ENCODE results near the gene ASXL2. TPM values are rescaled to one million over a fixed set of nuclear protein-coding genes. Genes with fewer than 3 reads are reported as not detected.
A peak's percentile ranks its signal among the peaks of the same experiment; 100 is the strongest.

Gene ASXL2
- total and polyA plus RNA-seq, 2 of the 13 experiments (the other 11 are each of a cell fraction or from before 2014, with no cell fraction given): 12.1 to 19.2 TPM

DNA sequence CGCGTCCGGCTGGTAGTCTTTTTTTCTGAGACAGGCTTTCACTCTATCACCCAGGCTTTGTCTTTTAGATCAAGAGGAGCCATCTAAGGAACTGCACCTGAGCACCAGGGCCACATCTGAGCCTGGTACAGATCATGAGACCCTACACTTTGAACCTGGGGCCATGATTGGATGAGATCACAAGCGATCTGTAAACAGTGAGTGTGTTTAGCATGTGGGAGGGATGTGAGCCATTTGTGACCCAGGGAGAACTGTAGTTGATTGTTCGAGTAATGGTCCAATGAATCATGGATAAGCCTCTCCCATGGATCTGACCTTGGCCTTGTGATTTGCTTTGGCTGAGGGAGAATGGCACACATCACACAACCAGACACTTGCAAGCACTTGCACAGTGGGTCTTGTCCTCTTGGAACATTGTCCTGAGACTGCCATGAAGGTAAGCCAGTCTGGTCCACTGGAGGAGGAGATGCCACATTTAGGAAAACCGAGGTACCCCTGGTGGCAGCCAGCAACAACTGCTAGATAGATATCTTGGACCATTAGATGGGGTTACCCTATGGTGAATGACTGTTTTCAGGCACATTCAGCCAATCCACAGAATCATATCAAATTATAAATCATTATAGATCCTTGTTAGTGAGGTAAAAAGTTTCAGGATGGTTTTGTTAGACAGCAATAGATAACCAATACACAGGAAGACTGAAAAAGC lies 185.4 kb downstream of the ASXL2 start (continued):
- TF ChIP-seq SAFB2 (CRISPR knock-in tag; IDR thresholded peaks at IDR 0.05; ENCODE audit: borderline replicate concordance, low read depth) (0 out of 2 replicates have a peak, but pooled peaks have one; percentile 34), GFI1 (CRISPR knock-in tag; IDR thresholded peaks at IDR 0.05; ENCODE audit: borderline replicate concordance) (0 out of 2 replicates have a peak, but pooled peaks have one; percentile 37), RAD21 (CRISPR knock-in tag; IDR thresholded peaks at IDR 0.05) (no peak), SNRNP70 (IDR thresholded peaks at IDR 0.05; ENCODE audit: low read depth, low read length) (no peak), STAG1 (CRISPR knock-in tag; IDR thresholded peaks at IDR 0.05) (no peak), MBD4 (IDR thresholded peaks at IDR 0.05; ENCODE audit: borderline replicate concordance, low read length) (no peak), POLR2G (IDR thresholded peaks at IDR 0.05; ENCODE audit: low read depth, low read length) (no peak), ZNF331 (CRISPR knock-in tag; IDR thresholded peaks at IDR 0.05) (no peak), ZNF766 (CRISPR knock-in tag; IDR thresholded peaks at IDR 0.05; ENCODE audit: borderline replicate concordance) (no peak), SP5 (CRISPR knock-in tag; IDR thresholded peaks at IDR 0.05; ENCODE audit: borderline replicate concordance, low read depth) (peak; percentile 65), ZBTB3 (CRISPR knock-in tag; IDR thresholded peaks at IDR 0.05; ENCODE audit: borderline replicate concordance, low read depth) (no peak), ZNF260 (CRISPR knock-in tag; IDR thresholded peaks at IDR 0.05; ENCODE audit: borderline replicate concordance, low read depth) (no peak), GATAD2A (CRISPR knock-in tag; IDR thresholded peaks at IDR 0.05) (0 out of 2 replicates have a peak, but pooled peaks have one; percentile 30), ZNF138 (CRISPR knock-in tag; IDR thresholded peaks at IDR 0.05; ENCODE audit: low read depth) (no peak), ELF3 (CRISPR knock-in tag; IDR thresholded peaks at IDR 0.05) (peak; percentile 55)
- TF ChIP-seq, protein P1, sequence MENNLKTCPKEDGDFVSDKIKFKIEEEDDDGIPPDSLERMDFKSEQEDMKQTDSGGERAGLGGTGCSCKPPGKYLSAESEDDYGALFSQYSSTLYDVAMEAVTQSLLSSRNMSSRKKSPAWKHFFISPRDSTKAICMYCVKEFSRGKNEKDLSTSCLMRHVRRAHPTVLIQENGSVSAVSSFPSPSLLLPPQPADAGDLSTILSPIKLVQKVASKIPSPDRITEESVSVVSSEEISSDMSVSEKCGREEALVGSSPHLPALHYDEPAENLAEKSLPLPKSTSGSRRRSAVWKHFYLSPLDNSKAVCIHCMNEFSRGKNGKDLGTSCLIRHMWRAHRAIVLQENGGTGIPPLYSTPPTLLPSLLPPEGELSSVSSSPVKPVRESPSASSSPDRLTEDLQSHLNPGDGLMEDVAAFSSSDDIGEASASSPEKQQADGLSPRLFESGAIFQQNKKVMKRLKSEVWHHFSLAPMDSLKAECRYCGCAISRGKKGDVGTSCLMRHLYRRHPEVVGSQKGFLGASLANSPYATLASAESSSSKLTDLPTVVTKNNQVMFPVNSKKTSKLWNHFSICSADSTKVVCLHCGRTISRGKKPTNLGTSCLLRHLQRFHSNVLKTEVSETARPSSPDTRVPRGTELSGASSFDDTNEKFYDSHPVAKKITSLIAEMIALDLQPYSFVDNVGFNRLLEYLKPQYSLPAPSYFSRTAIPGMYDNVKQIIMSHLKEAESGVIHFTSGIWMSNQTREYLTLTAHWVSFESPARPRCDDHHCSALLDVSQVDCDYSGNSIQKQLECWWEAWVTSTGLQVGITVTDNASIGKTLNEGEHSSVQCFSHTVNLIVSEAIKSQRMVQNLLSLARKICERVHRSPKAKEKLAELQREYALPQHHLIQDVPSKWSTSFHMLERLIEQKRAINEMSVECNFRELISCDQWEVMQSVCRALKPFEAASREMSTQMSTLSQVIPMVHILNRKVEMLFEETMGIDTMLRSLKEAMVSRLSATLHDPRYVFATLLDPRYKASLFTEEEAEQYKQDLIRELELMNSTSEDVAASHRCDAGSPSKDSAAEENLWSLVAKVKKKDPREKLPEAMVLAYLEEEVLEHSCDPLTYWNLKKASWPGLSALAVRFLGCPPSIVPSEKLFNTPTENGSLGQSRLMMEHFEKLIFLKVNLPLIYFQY (CRISPR knock-in tag; IDR thresholded peaks at IDR 0.05; ENCODE audit: borderline replicate concordance): peak; percentile 54; the same call in 1 of the 2 replicates
- TF ChIP-seq, protein P2, sequence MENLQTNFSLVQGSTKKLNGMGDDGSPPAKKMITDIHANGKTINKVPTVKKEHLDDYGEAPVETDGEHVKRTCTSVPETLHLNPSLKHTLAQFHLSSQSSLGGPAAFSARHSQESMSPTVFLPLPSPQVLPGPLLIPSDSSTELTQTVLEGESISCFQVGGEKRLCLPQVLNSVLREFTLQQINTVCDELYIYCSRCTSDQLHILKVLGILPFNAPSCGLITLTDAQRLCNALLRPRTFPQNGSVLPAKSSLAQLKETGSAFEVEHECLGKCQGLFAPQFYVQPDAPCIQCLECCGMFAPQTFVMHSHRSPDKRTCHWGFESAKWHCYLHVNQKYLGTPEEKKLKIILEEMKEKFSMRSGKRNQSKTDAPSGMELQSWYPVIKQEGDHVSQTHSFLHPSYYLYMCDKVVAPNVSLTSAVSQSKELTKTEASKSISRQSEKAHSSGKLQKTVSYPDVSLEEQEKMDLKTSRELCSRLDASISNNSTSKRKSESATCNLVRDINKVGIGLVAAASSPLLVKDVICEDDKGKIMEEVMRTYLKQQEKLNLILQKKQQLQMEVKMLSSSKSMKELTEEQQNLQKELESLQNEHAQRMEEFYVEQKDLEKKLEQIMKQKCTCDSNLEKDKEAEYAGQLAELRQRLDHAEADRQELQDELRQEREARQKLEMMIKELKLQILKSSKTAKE (CRISPR knock-in tag; IDR thresholded peaks at IDR 0.05; ENCODE audit: borderline replicate concordance): peak; percentile 67; the same call in 1 of the 2 replicates
- TF ChIP-seq, protein P3, sequence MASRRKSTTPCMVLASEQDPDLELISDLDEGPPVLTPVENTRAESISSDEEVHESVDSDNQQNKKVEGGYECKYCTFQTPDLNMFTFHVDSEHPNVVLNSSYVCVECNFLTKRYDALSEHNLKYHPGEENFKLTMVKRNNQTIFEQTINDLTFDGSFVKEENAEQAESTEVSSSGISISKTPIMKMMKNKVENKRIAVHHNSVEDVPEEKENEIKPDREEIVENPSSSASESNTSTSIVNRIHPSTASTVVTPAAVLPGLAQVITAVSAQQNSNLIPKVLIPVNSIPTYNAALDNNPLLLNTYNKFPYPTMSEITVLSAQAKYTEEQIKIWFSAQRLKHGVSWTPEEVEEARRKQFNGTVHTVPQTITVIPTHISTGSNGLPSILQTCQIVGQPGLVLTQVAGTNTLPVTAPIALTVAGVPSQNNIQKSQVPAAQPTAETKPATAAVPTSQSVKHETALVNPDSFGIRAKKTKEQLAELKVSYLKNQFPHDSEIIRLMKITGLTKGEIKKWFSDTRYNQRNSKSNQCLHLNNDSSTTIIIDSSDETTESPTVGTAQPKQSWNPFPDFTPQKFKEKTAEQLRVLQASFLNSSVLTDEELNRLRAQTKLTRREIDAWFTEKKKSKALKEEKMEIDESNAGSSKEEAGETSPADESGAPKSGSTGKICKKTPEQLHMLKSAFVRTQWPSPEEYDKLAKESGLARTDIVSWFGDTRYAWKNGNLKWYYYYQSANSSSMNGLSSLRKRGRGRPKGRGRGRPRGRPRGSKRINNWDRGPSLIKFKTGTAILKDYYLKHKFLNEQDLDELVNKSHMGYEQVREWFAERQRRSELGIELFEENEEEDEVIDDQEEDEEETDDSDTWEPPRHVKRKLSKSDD (CRISPR knock-in tag; IDR thresholded peaks at IDR 0.05; ENCODE audit: low read depth): no peak
- TF ChIP-seq, protein P4, sequence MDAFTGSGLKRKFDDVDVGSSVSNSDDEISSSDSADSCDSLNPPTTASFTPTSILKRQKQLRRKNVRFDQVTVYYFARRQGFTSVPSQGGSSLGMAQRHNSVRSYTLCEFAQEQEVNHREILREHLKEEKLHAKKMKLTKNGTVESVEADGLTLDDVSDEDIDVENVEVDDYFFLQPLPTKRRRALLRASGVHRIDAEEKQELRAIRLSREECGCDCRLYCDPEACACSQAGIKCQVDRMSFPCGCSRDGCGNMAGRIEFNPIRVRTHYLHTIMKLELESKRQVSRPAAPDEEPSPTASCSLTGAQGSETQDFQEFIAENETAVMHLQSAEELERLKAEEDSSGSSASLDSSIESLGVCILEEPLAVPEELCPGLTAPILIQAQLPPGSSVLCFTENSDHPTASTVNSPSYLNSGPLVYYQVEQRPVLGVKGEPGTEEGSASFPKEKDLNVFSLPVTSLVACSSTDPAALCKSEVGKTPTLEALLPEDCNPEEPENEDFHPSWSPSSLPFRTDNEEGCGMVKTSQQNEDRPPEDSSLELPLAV (CRISPR knock-in tag; conservative IDR thresholded peaks at IDR 0.05; ENCODE audit: low read depth): no peak
